G401 (cell line): ENCODE measurements around the gene PCDHGB1. TPM values are rescaled to one million over a fixed set of nuclear protein-coding genes. Genes with fewer than 3 reads are reported as not detected.
A peak's percentile ranks its signal among the peaks of the same experiment; 100 is the strongest.
"Not testable (repeated sequence)": the region's sequence is repeated elsewhere in the genome, so short reads cannot be mapped to it uniquely, and the experiment has no call there.

Experiments
- DNase-seq: peaks from one replicate; pipeline ENCODE4 v3.0.0-alpha.2; 2015; ENCODE audit warnings: low spot score
- in situ Hi-C: cut with HindIII; loops from 2 replicates; pipeline ENCODE4 v1.10.0; 2016; ENCODE audit warnings: low sequenced_read_pairs, mixed read lengths
- total RNA-seq: library from RNA; depleted of rRNA; stranded (reverse); fragments of >200 nt; shearing (Covaris generic); gene quantifications from 2 replicates; pipeline ENCODE4 v1.2.3, GENCODE V29; 2014

PCDHGB1 gene
- total RNA-seq, 1 experiment from 2014 or later: not detected

DNA sequence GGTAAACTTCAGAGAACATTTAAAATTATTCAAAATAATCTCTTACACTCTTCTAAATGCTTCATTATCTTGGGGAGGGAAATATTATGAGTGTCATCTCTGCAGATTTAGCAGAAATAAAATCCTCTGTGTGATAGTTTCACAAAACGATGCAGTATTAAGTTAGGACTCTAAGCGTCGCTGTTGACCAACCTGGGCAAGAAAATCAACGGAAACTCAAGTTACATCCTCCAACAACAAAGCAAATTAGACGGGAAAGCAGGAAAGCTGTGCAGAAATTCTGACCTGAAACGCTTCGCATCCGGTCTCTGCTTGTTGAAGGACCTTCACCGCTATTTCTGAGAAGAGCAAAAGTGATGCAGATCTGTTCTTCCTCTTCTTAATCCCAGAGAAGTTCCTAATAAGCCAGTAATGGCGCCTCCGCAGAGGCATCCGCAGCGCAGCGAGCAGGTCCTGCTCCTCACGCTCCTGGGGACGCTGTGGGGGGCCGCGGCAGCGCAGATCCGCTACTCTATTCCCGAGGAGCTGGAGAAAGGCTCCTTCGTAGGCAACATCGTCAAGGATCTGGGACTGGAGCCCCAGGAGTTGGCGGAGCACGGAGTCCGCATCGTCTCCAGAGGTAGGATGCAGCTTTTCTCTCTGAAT, 23.9 kb downstream of the PCDHGB1 start, which contains the start of gene PCDHGA6:
Gene PCDHGA6, plus strand, starts transcription at position 219 of the 645 bp plus-strand sequence. Its CDS starts 193 bp downstream, at position 412.
- in situ Hi-C loops: no loop called here
- DNase-seq: peak; percentile 45

DNA sequence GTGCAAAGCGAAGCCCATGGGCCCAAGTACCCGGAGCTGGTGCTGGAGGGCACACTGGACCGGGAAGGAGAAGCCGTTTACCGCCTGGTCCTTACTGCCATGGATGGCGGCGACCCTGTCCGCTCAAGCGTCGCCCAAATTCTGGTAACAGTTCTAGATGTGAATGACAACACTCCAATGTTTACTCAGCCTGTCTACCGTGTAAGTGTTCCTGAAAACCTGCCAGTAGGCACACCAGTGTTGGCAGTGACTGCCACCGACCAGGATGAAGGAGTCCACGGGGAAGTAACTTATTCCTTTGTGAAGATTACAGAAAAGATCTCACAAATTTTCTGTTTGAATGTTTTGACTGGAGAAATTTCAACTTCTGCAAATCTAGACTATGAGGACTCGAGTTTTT, 24.7 kb downstream of the PCDHGB1 start:
- DNase-seq: no peak
- in situ Hi-C loops: no loop called here

- DNase-seq, in situ Hi-C loops: not testable (repeated sequence)
Measured at GRCh38 chr5:141375444-141376155, 25.7 kb downstream of the PCDHGB1 start.

- no peak for DNase-seq
- in situ Hi-C loops: no loop called here
Measured at GRCh38 chr5:141382469-141383294, 32.8 kb downstream of the PCDHGB1 start, which contains the start of gene PCDHGA7. PCDHGA7 (plus strand) TSS chr5:141382742; CDS start chr5:141382900, 158 bp downstream.

GRCh38 chr5:141383345-141383744, 33.4 kb downstream of the PCDHGB1 start:
- in situ Hi-C loops: no loop called here
- no peak for DNase-seq

GRCh38 chr5:141384471-141385267, 34.8 kb downstream of the PCDHGB1 start:
- DNase-seq: no peak
- in situ Hi-C loops: no loop called here

GRCh38 chr5:141387557-141388311, 37.8 kb downstream of the PCDHGB1 start, which contains the start of gene PCDHGB4:
PCDHGB4 (plus strand) TSS chr5:141387698; CDS start chr5:141387885, 187 bp downstream.
- DNase-seq, in situ Hi-C loops: not testable (repeated sequence)

GRCh38 chr5:141388661-141389060, 38.8 kb downstream of the PCDHGB1 start:
- in situ Hi-C loops: no loop called here
- no peak for DNase-seq

DNA sequence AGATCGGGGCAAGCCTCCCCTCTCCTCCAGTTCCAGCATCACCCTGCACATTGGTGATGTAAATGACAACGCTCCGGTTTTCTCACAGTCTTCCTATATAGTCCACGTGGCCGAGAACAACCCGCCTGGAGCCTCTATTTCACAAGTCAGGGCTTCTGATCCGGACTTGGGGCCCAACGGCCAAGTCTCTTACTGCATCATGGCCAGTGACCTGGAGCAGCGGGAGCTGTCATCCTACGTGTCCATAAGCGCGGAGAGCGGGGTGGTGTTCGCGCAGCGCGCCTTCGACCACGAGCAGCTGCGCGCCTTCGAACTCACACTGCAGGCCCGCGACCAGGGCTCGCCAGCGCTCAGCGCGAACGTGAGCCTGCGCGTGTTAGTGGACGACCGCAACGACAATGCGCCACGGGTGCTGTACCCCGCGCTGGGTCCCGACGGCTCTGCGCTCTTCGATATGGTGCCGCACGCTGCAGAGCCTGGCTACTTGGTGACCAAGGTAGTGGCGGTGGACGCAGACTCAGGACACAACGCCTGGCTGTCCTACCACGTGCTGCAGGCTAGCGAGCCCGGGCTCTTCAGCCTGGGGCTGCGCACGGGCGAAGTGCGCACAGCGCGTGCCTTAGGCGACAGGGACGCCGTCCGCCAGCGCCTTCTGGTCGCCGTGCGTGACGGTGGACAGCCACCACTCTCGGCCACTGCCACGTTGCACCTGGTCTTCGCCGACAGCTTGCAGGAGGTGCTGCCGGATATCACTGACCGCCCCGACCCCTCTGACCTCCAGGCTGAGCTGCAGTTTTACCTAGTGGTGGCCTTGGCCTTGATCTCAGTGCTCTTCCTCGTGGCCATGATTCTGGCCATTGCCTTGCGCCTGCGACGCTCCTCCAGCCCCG, 39.5 kb downstream of the PCDHGB1 start:
- in situ Hi-C loops: no loop called here
- DNase-seq: no peak

GRCh38 chr5:141392429-141393198, 42.7 kb downstream of the PCDHGB1 start, which contains the start of gene PCDHGA8:
PCDHGA8 (plus strand) TSS chr5:141392633; CDS start chr5:141392814, 181 bp downstream.
- DNase-seq: no peak
- in situ Hi-C loops: no loop called here

GRCh38 chr5:141393267-141393666, 43.4 kb downstream of the PCDHGB1 start:
- DNase-seq: no peak
- in situ Hi-C loops: no loop called here

- DNase-seq, in situ Hi-C loops: not testable (repeated sequence)
Measured at GRCh38 chr5:141394401-141395187, 44.7 kb downstream of the PCDHGB1 start.

DNA sequence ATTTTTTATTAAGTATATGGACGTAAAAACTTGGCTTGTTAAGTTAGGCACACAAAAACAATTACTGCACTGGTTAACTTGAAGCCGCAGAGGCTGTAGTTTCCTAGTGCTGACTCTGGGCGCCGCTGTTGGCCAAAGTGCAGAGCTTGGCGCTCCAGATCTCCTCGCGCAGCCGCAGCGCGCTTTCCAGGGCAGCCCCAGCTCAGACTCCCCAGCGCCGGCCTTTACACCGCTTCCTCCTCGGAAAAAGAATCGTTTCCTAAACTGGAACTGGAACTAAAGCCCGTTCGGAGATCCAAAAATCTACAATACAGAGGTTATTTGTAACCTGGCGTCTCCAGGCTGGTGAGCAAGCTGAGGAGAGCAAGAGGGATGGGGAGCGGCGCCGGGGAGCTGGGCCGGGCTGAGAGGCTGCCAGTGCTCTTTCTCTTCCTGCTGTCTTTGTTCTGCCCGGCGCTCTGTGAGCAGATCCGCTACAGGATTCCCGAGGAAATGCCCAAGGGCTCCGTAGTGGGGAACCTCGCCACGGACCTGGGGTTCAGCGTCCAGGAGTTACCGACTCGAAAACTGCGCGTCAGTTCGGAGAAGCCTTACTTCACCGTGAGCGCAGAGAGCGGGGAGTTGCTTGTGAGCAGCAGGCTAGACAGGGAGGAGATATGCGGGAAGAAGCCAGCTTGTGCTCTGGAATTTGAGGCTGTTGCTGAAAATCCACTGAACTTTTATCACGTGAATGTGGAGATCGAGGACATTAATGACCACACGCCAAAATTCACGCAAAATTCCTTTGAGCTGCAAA, 48.1 kb downstream of the PCDHGB1 start, which contains the start of gene PCDHGB5:
Gene PCDHGB5, plus strand, starts transcription at position 192 of the 796 bp plus-strand sequence. Its CDS starts 181 bp downstream, at position 373.
- in situ Hi-C loops: not testable (repeated sequence)
- DNase-seq: peak; percentile 5

DNA sequence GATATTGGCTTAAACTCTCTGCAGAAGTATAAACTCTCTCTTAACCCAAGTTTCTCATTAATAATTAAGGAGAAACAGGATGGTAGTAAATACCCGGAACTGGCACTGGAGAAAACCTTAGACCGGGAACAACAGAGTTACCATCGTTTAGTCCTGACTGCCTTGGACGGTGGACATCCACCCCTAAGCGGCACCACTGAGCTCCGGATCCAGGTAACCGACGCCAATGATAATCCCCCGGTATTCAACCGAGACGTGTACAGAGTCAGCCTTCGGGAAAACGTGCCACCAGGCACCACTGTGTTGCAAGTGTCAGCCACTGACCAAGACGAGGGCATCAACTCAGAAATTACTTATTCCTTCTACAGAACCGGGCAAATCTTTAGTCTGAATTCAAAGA, 48.7 kb downstream of the PCDHGB1 start:
- in situ Hi-C loops: no loop called here
- DNase-seq: no peak
